Measurements from ENCODE around the gene EPHA2.

The EPHA2 gene

DNA sequence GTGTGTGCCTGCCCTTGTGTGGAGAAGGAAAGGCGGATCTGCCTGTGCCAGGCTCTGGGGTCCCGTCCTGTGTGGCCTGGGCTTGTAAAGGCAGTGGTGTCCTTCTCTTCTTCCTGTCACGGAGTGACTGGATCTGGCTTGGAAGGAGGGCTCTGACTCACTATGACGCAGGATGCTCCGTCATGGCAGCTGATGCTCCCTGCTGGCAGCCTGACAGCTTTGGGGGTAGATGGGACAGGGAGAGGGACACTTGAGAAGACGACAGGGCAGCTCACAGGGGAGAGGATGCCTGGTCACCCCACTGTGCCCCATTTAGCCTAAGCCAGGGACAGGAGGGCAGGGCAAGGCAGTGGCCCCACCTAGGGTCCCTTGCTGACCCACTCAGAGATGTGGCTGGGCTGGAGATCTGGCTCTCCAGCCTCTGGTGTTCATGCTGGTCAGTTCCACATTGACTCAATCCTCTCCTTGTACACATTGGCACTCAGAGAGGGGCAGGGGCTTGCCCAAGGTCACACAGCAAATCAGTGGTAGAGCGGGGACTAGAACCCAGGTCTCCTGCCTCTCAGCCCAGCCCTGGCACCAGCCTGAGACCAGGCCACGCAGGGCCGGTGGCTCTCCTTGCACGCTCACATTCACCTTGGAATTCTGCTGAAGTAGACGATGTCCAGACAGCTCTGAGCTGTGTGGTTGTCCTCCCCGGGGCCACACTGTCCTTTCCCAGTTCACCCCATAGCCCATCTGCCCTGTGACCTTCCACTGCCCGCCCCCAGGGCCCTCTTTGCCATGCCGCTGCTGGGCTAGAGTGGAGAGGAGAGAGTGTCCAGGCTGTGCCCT, 79.6 kb downstream of the EPHA2 start:
- no peak for DNase-seq (ENCODE audit: low read depth in 2 of 3, low spot score in 1 of 3)

- no peak for DNase-seq (ENCODE audit: low read depth in 2 of 3, low spot score in 1 of 3)
Observed at GRCh38 chr1:16075337-16076030, 80.4 kb downstream of the EPHA2 start.

Measured in stimulated activated CD4-positive, alpha-beta T cell treated with anti-CD3 and anti-CD28 coated beads, Interleukin-12 subunit alpha, Interleukin-12 subunit beta, amount 100 ng/mL, for 48 hours (primary cell).